GM23338 (cell line): ENCODE measurements around the gene SIM1. TPM values are rescaled to one million over a fixed set of nuclear protein-coding genes. Genes with fewer than 3 reads are reported as not detected.
A peak's percentile ranks its signal among the peaks of the same experiment; 100 is the strongest.

Experiments
- ATAC-seq: fragments of 200-7000 bp; cut with Tn5 transposase; 3 replicates; pipeline ENCODE4 v1.9.1; 2020
- DNase-seq: peaks from one replicate; pipeline ENCODE4 v3.0.0-alpha.2; 2015; ENCODE audit warnings: low spot score
- H2AFZ ChIP-seq: fragments of 200-600 bp; sonication (generic); 2 replicates; pipeline ENCODE4 v1.8.0; 2016; ENCODE audit warnings: antibody characterized with exemption, mild to moderate bottlenecking, moderate library complexity
- H3F3A ChIP-seq: fragments of 200-600 bp; sonication (generic); replicated peaks from 2 replicates; pipeline ENCODE4 v1.8.0; 2017; ENCODE audit warnings: antibody characterized with exemption, mixed run types, low read depth
- H3K27ac ChIP-seq: fragments of 200-600 bp; sonication (generic); 2 replicates; pipeline ENCODE4 v1.6.1; 2016; ENCODE audit warnings: low read depth
- H3K27me3 ChIP-seq: fragments of 200-600 bp; sonication (generic); 2 replicates; pipeline ENCODE4 v1.8.0; 2016; ENCODE audit warnings: mild to moderate bottlenecking, mixed run types, moderate library complexity; ENCODE audit not compliant: insufficient read depth
- H3K36me3 ChIP-seq: fragments of 200-600 bp; sonication (generic); 2 replicates; pipeline ENCODE4 v1.8.0; 2016; ENCODE audit warnings: mild to moderate bottlenecking; ENCODE audit not compliant: insufficient read depth
- H3K4me1 ChIP-seq: fragments of 200-600 bp; sonication (generic); 2 replicates; pipeline ENCODE4 v1.8.0; 2016; ENCODE audit warnings: mild to moderate bottlenecking, moderate library complexity; ENCODE audit not compliant: insufficient read depth
- H3K4me2 ChIP-seq: fragments of 200-600 bp; sonication (generic); 2 replicates; pipeline ENCODE4 v1.7.1; 2017; ENCODE audit warnings: mixed run types
- H3K4me3 ChIP-seq: fragments of 200-600 bp; sonication (generic); 2 replicates; pipeline ENCODE4 v1.6.1; 2016; ENCODE audit warnings: mixed run types
- H3K79me2 ChIP-seq: fragments of 200-600 bp; sonication (generic); replicated peaks from 2 replicates; pipeline ENCODE4 v1.8.0; 2017; ENCODE audit warnings: mild to moderate bottlenecking; ENCODE audit not compliant: insufficient read depth
- H3K9me2 ChIP-seq: fragments of 200-600 bp; sonication (generic); 2 replicates; pipeline ENCODE4 v1.8.0; 2017; ENCODE audit not compliant: insufficient read depth
- H4K20me1 ChIP-seq: fragments of 200-600 bp; sonication (generic); replicated peaks from 2 replicates; pipeline ENCODE4 v1.8.0; 2017; ENCODE audit warnings: mild to moderate bottlenecking; ENCODE audit not compliant: insufficient read depth
- H3K27ac Mint-ChIP-seq: 2 replicates; pipeline ENCODE4 v1.8.0; 2020; ENCODE audit warnings: inconsistent platforms, mild to moderate bottlenecking, moderate library complexity, mixed read lengths
- H3K27me3 Mint-ChIP-seq: 3 replicates; pipeline ENCODE4 v1.8.0; 2022; ENCODE audit warnings: low read depth, mild to moderate bottlenecking, moderate library complexity, mixed read lengths, inconsistent platforms; ENCODE audit not compliant: insufficient read depth, poor library complexity
- H3K36me3 Mint-ChIP-seq: 3 replicates; pipeline ENCODE4 v1.8.0; 2021; ENCODE audit warnings: low read depth, mild to moderate bottlenecking, inconsistent platforms, moderate library complexity, mixed read lengths
- H3K4me1 Mint-ChIP-seq: 3 replicates; pipeline ENCODE4 v1.8.0; 2020; ENCODE audit warnings: mild to moderate bottlenecking, inconsistent platforms, mixed read lengths
- H3K4me3 Mint-ChIP-seq: 3 replicates; pipeline ENCODE4 v1.8.0; 2021; ENCODE audit warnings: moderate library complexity, mild to moderate bottlenecking, inconsistent platforms, mixed read lengths
- H3K9me3 Mint-ChIP-seq: 3 replicates; pipeline ENCODE4 v1.8.0; 2020; ENCODE audit warnings: moderate library complexity, mild to moderate bottlenecking, inconsistent platforms, mixed read lengths
- NANOG ChIP-seq: IDR thresholded peaks from 2 replicates; pipeline ENCODE4 v1.6.1; 2016; ENCODE audit warnings: antibody characterized with exemption, borderline replicate concordance
- POLR2AphosphoS5 ChIP-seq: IDR thresholded peaks from 2 replicates; pipeline ENCODE4 v1.6.1; 2016; ENCODE audit warnings: antibody characterized with exemption, low read depth
- STAT1 ChIP-seq: IDR thresholded peaks from one replicate; pipeline ENCODE4 v1.6.1; 2016; ENCODE audit warnings: antibody characterized with exemption; ENCODE audit not compliant: unreplicated experiment
- polyA plus RNA-seq: library from polyadenylated mRNA; unstranded; fragments of >200 nt; fragmentation: Nextera tagmentation; extraction: Ambion mirVana; gene quantifications from 2 replicates; pipeline ENCODE4 v1.2.1, GENCODE V29; 2016
- total RNA-seq: library from RNA; depleted of rRNA; stranded (reverse); fragments of >200 nt; shearing (Covaris generic); gene quantifications from 2 replicates; pipeline ENCODE4 v1.2.3, GENCODE V29; 2014
- TF ChIP-seq, protein P1 (sequence below): fragments of 250-450 bp; sonication (Bioruptor Pico); IDR thresholded peaks from 2 replicates; pipeline ENCODE4 v1.5.0; 2020; ENCODE audit warnings: mild to moderate bottlenecking, moderate library complexity

SIM1 gene
- total and polyA plus RNA-seq, 2 experiments from 2014 or later = 0.42 to 0.49 TPM

GRCh38 chr6:100353276-100354015 is 111.3 kb downstream of the SIM1 start (continued):
- TF ChIP-seq, protein P1, sequence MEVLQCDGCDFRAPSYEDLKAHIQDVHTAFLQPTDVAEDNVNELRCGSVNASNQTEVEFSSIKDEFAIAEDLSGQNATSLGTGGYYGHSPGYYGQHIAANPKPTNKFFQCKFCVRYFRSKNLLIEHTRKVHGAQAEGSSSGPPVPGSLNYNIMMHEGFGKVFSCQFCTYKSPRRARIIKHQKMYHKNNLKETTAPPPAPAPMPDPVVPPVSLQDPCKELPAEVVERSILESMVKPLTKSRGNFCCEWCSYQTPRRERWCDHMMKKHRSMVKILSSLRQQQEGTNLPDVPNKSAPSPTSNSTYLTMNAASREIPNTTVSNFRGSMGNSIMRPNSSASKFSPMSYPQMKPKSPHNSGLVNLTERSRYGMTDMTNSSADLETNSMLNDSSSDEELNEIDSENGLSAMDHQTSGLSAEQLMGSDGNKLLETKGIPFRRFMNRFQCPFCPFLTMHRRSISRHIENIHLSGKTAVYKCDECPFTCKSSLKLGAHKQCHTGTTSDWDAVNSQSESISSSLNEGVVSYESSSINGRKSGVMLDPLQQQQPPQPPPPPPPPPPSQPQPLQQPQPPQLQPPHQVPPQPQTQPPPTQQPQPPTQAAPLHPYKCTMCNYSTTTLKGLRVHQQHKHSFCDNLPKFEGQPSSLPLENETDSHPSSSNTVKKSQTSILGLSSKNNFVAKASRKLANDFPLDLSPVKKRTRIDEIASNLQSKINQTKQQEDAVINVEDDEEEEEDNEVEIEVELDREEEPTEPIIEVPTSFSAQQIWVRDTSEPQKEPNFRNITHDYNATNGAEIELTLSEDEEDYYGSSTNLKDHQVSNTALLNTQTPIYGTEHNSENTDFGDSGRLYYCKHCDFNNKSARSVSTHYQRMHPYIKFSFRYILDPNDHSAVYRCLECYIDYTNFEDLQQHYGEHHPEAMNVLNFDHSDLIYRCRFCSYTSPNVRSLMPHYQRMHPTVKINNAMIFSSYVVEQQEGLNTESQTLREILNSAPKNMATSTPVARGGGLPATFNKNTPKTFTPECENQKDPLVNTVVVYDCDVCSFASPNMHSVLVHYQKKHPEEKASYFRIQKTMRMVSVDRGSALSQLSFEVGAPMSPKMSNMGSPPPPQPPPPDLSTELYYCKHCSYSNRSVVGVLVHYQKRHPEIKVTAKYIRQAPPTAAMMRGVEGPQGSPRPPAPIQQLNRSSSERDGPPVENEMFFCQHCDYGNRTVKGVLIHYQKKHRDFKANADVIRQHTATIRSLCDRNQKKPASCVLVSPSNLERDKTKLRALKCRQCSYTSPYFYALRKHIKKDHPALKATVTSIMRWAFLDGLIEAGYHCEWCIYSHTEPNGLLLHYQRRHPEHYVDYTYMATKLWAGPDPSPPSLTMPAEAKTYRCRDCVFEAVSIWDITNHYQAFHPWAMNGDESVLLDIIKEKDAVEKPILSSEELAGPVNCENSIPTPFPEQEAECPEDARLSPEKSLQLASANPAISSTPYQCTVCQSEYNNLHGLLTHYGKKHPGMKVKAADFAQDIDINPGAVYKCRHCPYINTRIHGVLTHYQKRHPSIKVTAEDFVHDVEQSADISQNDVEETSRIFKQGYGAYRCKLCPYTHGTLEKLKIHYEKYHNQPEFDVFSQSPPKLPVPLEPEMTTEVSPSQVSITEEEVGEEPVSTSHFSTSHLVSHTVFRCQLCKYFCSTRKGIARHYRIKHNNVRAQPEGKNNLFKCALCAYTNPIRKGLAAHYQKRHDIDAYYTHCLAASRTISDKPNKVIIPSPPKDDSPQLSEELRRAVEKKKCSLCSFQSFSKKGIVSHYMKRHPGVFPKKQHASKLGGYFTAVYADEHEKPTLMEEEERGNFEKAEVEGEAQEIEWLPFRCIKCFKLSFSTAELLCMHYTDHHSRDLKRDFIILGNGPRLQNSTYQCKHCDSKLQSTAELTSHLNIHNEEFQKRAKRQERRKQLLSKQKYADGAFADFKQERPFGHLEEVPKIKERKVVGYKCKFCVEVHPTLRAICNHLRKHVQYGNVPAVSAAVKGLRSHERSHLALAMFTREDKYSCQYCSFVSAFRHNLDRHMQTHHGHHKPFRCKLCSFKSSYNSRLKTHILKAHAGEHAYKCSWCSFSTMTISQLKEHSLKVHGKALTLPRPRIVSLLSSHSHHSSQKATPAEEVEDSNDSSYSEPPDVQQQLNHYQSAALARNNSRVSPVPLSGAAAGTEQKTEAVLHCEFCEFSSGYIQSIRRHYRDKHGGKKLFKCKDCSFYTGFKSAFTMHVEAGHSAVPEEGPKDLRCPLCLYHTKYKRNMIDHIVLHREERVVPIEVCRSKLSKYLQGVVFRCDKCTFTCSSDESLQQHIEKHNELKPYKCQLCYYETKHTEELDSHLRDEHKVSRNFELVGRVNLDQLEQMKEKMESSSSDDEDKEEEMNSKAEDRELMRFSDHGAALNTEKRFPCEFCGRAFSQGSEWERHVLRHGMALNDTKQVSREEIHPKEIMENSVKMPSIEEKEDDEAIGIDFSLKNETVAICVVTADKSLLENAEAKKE (CRISPR knock-in tag) = no peak

DNA sequence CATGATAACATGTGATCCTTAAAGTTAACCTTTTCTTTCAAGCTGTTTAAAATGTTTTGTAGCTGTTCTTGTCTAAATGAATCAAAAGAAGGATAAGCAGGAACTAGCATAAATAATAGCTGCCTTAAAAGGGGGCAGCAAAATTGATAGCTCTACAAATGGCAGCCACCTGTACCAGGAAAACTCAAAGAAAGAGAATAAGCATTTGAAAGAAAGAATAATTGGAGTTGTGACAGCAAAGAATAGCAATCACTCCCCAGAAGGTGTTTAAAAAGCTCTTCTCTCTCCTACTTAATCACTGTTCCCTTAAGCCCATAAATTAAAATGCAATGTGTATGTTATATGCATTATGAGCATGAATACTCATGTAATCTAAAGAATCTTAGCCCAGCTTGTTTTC is 114.6 kb downstream of the SIM1 start:
- peaks cover 45% of the 10 kb centered on the region for H3K4me1 ChIP-seq
- H3K4me1 Mint-ChIP-seq = peaks cover 52% of the 10 kb centered on the region
- H3F3A ChIP-seq = no peaks in the 10 kb centered on the region
- H3K9me3 Mint-ChIP-seq = peaks cover 12% of the 10 kb centered on the region; the same call in 2 of the 3 replicates
- no peaks in the 10 kb centered on the region for H4K20me1 ChIP-seq
- no peaks in the 10 kb centered on the region for H3K79me2 ChIP-seq
- peaks cover 10% of the 10 kb centered on the region; the same call in 2 of the 3 replicates for H3K36me3 Mint-ChIP-seq
- 0 out of 2 replicates have a peak overlapping the region, but pooled peaks have one; percentile 50 for H3K4me2 ChIP-seq
- H3K27ac ChIP-seq = no peak overlapping the region
- TF ChIP-seq STAT1 (no peak), NANOG (no peak), POLR2AphosphoS5 (no peak)
- no peaks in the 10 kb centered on the region for H3K36me3 ChIP-seq
- H2AFZ ChIP-seq = no peak overlapping the region
- DNase-seq = no peak
- no peaks in the 10 kb centered on the region for H3K27me3 ChIP-seq
- no peak for ATAC-seq
- H3K27me3 Mint-ChIP-seq = no peaks in the 10 kb centered on the region
- H3K4me3 ChIP-seq = no peak overlapping the region
- no peak overlapping the region for H3K27ac Mint-ChIP-seq
- H3K9me2 ChIP-seq = peaks cover 9% of the 10 kb centered on the region
- no peak overlapping the region for H3K4me3 Mint-ChIP-seq
